HL-60 (cell line): ENCODE results near the gene DUSP1.

ENCODE experiments used
- DNase-seq, 2 experiments: peaks; one replicate each; pipeline ENCODE4 v3.0.0-alpha.2; 2010 to 2020; ENCODE audit warnings: low read depth in 1 of 2, low spot score in 1 of 2
- H3K27ac ChIP-seq: fragments of 250-450 bp; sonication (Bioruptor Pico); replicated peaks from 2 replicates; pipeline ENCODE4 v1.5.1; 2020; ENCODE audit warnings: mild to moderate bottlenecking, moderate library complexity
- H3K27me3 ChIP-seq: fragments of 250-450 bp; sonication (Bioruptor Pico); 2 replicates; pipeline ENCODE4 v1.5.1; 2021; ENCODE audit warnings: mild to moderate bottlenecking, moderate library complexity; ENCODE audit not compliant: insufficient read depth, poor library complexity, severe bottlenecking
- H3K4me3 ChIP-seq: replicated peaks from 2 replicates; pipeline ENCODE4 v1.5.1; 2011; ENCODE audit warnings: mild to moderate bottlenecking, control low read depth, low read length; ENCODE audit not compliant: insufficient read depth
- GABPA ChIP-seq: IDR thresholded peaks from 2 replicates; pipeline ENCODE4 v1.6.1; 2012; ENCODE audit warnings: low read depth
- POLR2AphosphoS5 ChIP-seq: IDR thresholded peaks from 2 replicates; pipeline ENCODE4 v1.6.1; 2012; ENCODE audit warnings: low read depth
- SPI1 ChIP-seq: IDR thresholded peaks from 2 replicates; pipeline ENCODE4 v1.6.1; 2012; ENCODE audit warnings: low read depth, mild to moderate bottlenecking, borderline replicate concordance
- TF ChIP-seq, protein P1 (sequence below): IDR thresholded peaks from one replicate; pipeline ENCODE4 v1.5.1; 2011; ENCODE audit warnings: low read length, control low read depth, inconsistent platforms; ENCODE audit not compliant: insufficient read depth
- TF ChIP-seq, protein P2 (sequence below): IDR thresholded peaks from 2 replicates; pipeline ENCODE4 v1.6.1; 2012; ENCODE audit warnings: low read depth; ENCODE audit not compliant: insufficient replicate concordance

DUSP1 gene

DNA sequence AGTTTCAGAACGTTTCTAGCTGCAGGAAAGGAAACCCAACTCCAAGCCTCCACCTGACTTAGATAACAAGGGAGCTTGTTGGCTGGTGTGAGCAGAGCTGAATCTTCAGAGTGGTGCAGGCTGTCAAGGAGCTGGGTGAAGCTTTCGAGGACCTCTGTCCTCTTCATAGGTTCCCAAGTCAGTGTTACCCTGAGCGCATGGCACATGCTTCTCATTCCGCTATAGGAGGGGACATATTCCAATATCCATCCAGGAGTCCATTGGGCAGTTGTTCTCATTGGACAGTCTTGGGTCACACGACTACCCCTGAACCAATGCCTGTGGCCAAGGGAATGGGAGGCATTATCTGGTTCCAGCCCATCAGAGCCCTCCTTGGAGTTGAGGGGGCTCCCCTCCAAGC is 50.3 kb downstream of the DUSP1 start:
- Histone ChIP-seq H3K27me3 (no peaks in the 10 kb centered on the region), H3K27ac (no peak overlapping the region), H3K4me3 (no peak overlapping the region)
- DNase-seq = no peak
- TF ChIP-seq, protein P1, sequence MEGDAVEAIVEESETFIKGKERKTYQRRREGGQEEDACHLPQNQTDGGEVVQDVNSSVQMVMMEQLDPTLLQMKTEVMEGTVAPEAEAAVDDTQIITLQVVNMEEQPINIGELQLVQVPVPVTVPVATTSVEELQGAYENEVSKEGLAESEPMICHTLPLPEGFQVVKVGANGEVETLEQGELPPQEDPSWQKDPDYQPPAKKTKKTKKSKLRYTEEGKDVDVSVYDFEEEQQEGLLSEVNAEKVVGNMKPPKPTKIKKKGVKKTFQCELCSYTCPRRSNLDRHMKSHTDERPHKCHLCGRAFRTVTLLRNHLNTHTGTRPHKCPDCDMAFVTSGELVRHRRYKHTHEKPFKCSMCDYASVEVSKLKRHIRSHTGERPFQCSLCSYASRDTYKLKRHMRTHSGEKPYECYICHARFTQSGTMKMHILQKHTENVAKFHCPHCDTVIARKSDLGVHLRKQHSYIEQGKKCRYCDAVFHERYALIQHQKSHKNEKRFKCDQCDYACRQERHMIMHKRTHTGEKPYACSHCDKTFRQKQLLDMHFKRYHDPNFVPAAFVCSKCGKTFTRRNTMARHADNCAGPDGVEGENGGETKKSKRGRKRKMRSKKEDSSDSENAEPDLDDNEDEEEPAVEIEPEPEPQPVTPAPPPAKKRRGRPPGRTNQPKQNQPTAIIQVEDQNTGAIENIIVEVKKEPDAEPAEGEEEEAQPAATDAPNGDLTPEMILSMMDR = no peak
- TF ChIP-seq GABPA = no peak
- TF ChIP-seq, protein P2, sequence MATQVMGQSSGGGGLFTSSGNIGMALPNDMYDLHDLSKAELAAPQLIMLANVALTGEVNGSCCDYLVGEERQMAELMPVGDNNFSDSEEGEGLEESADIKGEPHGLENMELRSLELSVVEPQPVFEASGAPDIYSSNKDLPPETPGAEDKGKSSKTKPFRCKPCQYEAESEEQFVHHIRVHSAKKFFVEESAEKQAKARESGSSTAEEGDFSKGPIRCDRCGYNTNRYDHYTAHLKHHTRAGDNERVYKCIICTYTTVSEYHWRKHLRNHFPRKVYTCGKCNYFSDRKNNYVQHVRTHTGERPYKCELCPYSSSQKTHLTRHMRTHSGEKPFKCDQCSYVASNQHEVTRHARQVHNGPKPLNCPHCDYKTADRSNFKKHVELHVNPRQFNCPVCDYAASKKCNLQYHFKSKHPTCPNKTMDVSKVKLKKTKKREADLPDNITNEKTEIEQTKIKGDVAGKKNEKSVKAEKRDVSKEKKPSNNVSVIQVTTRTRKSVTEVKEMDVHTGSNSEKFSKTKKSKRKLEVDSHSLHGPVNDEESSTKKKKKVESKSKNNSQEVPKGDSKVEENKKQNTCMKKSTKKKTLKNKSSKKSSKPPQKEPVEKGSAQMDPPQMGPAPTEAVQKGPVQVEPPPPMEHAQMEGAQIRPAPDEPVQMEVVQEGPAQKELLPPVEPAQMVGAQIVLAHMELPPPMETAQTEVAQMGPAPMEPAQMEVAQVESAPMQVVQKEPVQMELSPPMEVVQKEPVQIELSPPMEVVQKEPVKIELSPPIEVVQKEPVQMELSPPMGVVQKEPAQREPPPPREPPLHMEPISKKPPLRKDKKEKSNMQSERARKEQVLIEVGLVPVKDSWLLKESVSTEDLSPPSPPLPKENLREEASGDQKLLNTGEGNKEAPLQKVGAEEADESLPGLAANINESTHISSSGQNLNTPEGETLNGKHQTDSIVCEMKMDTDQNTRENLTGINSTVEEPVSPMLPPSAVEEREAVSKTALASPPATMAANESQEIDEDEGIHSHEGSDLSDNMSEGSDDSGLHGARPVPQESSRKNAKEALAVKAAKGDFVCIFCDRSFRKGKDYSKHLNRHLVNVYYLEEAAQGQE = no peak
- TF ChIP-seq POLR2AphosphoS5 = no peak
- TF ChIP-seq SPI1 = no peak

DNA sequence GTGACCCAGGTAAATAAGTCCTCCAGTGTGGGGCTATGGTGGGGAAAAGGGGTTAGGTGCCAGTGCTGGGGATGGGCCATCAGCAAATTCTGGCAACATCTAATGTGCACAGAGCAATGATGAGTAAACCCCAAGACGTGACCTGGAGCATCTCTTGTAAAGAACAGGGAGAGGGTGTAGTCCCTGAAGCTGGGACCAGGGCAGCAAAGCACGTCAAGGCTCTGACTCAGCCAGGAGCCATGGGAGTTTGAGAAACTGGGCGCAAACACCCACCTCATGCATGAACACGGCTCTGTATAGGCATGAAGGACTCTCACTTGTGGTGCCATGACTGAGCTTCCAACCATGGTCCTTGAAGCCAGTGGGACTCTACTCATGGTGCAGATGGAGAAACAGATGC is 51.8 kb downstream of the DUSP1 start:
- Histone ChIP-seq H3K4me3 (no peak overlapping the region), H3K27ac (no peak overlapping the region), H3K27me3 (no peaks in the 10 kb centered on the region)
- no peak for DNase-seq
- TF ChIP-seq GABPA = no peak
- TF ChIP-seq, protein P1 = no peak
- TF ChIP-seq, protein P2 = no peak
- TF ChIP-seq POLR2AphosphoS5 = no peak
- TF ChIP-seq SPI1 = no peak

DNA sequence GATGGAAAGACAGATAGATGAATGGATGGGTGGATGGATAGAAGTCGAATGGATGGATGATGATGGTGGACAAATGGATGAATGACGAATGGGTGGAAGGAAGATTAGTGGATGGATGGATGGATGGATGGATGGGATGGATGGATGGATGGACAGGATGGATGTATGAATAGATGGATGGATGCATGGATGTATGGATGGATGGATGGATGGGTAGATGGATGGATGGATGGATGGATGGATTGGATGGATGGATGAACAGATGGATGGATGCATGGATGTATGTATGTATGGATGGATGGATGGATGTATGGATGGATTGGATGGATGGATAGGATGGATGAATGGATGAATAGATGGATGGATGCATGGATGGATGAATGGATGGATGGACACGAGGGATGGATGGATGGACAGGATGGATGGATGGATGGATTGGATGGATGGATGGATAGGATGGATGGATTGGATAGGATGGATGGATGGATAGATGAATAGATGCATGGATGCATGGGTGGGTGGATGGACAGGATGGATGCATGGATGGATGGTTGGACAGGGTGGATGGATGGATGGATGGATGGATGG is 52.4 kb downstream of the DUSP1 start:
- H3K27ac ChIP-seq = no peak overlapping the region
- DNase-seq = no peak
- no peaks in the 10 kb centered on the region for H3K27me3 ChIP-seq
- TF ChIP-seq, protein P2 = no peak
- no peak for TF ChIP-seq SPI1
- no peak for TF ChIP-seq GABPA
- TF ChIP-seq, protein P1 = no peak
- TF ChIP-seq POLR2AphosphoS5 = no peak
- H3K4me3 ChIP-seq = no peak overlapping the region
